SW 1271 (cell line): ENCODE data around the gene LIMS2.

ENCODE experiments used
- DNase-seq, 2 experiments: peaks; one replicate each; lab custom pipeline; 2025; lab: John Stamatoyannopoulos, UW

The LIMS2 gene

GRCh38 chr2:127674241-127675209 is 805 bp downstream of the LIMS2 start:
- DNase-seq = no peak

GRCh38 chr2:127673291-127674069 is 1.9 kb downstream of the LIMS2 start:
- DNase-seq = no peak

DNA sequence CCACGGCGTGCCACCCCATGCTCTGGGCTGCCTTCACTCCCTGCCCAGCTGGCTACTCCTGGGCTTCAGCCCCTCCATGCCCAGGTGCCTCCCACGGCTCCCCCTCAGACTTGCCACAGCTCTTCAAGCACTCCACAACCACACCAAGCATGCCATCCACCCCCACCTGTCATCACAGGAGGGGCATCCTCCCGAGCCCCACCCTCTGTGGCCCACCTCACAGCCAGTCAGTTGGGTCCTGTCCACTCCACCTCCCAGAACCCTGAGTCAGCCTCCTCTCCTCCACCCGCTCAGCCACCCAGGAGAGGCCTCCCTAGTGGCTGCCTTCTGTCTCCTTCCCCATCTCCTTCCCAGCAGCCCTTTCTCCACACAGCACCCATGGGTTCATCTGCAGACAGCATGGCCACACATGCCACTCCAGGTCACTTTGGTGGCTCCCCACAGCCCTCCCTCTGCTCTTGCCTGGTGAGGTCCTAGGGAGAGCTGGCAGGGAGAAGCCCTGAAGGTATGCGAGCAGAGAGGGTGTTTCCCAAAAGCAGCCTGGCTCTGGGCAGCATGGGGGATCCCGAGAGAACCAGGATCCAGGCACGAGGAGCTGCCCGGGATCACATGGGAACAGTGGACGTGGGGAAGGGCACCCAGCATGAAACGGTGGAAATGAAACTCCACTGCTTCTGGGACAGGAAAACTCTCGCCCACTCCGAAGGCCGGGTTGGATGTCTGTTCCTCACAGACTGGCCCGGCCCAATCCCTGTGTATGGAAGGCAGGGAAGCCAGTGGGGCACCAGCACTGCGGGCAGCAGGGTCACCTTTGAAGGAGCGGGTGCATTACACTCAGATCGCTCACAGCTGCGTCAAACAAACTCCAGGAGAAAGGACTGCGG is 2.7 kb downstream of the LIMS2 start:
- no peak for DNase-seq

DNA sequence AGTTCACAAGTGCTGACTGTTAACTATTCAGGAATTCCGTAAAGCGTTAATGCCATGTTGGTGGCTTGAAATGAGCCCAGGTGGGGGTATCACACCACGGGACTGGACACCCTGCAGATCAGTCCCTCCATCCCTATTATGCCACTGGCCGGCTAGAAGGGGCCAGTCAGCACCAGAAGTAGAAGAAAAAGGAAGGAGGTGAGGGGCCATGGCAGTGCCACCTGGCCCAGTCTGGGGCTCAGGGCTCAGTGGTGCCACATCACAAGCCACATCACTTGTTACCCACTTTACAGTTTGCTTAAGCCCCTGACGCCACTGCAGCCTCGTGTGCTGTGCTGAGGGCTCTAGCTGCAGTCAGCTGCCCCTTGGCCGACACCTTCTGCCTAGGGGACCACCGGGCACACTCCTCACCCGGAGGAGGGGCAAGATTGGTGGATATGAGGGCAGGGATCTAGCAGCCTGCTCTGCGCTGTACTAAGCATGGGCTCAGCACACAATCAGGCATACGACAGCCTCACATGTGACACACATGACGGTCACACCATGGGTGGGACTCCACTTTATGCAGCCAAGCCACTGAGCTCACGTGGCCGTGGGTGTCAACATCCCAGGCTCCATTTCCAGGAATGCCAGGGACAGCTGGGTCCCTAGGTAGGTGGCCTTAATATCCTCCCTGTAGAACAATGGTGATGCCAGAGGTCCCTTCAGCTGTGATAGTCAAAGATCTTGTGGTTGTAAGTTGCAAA is 3.6 kb downstream of the LIMS2 start:
- no peak for DNase-seq

DNA sequence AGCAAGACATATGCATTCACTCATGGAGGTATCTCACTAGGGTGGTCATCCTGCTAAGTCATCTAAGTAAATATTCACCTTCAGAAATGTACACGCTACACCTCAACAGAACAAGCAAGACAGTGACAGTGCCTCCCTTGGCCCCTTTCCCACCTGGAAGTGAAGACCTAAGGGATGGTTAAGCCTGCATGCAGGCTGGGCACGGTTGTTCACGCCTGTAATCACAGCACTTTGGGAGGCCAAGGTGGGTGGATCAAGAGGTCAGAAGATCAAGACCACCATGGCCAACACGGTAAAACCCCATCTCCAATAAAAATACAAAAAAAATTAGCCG is 4.4 kb downstream of the LIMS2 start:
- no peak for DNase-seq

DNA sequence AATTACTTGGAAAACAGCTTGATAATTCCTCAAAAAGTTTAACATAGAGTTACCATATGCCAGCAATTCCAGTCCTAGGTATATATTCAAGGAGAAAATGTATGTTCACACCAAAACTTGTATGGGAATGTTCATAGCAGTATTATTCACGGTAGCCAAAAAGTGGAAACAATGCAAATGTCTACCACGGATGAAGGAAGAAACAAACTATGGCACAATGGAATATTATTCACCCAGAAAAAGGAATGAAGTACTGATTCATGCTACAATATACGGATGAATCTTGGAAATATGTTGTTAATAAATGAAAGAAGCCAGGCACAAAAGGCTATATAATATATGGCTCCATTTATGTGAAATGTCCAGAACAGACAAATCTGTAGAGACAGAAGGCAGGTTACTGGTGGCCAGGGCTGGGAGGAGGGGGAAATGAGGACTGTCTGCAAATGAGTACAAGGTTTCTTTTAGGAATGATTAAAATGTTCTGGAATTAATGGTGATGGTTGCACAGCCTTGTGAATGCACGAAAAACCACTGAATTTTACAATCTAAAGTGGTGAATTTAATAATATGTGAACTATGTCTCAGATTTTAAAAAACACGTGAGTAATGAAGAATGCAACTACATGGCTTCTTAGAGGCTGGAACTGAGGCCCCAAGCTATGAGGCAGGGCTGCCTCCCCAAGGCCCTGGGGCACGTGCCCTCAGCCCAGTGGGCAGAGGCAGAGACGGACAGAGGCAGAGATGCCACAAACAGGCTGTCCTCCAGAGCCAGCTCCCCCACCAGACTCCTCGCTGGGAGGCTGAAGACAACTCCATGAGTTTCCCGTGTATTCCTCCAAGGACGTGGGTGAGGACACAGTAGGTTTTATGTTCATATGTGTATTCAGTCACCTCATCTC is 5.0 kb downstream of the LIMS2 start:
- no peak for DNase-seq

DNA sequence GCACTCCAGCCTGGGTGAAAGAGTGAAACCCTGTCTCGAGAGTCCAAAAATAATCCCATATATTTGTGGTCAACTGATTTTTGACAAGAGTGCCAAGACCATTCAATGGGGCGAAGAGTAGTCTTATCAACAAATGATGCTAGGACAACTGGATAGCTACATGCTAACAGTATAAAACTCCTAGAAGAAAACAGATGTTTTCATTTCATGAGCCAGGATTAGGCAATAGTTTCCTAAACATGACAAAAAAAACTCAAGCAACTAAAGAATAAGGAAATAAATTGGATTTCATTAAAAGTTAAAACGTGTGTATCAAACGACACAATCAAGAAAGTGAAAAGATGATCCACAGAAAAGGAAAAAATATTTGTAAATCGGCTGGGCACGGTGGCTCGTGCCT is 6.3 kb downstream of the LIMS2 start:
- no peak for DNase-seq

GRCh38 chr2:127665267-127665893 is 9.9 kb downstream of the LIMS2 start:
- DNase-seq = no peak

DNA sequence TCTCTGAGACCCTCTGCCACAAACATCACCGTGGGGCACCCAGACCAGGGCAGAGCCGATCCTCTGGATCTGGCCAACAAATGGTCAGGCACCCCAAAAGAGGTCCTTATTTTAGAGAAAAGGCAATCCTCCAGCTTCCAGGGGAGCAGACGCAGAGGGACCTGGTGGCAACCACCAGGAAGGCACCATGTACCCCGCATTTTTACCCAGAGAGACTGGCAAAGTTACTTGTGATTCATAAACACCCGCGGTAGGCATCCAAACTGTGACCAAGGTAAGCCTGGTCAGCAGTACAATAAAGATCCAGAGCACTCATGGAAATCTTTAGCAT is 10.5 kb downstream of the LIMS2 start:
- DNase-seq = no peak

DNA sequence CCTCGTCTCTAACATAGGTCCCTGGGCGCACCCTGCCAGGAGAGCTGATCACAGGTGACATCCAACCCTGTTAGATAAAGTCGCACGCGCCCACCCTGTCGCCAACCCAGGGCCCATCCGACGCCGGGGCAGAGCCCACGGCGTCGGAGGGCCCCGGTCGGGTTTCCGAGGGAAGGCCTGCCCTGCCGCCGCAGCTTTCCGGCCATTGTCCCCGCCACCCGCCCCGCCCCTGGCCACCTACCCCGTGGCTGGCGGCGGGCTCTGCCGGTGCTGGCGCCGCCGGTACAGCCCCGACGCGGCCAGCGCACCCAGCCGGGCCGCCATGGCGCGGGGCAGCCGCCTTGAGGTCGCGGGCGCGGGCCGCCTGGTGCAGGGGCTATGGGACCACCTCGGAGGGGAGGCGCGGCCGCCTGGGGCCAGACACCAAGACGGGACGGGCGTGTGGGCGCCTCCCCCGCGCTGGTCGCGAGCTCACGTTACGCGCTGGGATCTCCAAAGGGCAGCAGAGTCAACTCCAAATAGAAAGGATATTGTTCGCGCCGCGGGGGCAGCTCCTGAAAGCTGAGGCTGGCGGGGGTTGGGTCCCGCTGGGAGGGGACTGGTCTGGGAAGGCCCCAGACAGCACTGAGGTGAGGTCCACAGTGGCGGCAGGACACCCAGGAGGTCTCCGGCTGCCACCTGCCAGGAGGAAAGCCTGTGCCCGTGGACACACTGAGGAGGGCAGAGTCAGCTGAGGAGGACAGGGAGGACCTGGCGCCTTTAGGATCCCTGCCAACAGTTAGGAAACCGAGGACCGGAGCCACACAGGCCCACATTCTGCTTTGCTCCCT is 11.1 kb downstream of the LIMS2 start:
- no peak for DNase-seq

GRCh38 chr2:127663566-127664064 is 11.7 kb downstream of the LIMS2 start:
- no peak for DNase-seq

DNA sequence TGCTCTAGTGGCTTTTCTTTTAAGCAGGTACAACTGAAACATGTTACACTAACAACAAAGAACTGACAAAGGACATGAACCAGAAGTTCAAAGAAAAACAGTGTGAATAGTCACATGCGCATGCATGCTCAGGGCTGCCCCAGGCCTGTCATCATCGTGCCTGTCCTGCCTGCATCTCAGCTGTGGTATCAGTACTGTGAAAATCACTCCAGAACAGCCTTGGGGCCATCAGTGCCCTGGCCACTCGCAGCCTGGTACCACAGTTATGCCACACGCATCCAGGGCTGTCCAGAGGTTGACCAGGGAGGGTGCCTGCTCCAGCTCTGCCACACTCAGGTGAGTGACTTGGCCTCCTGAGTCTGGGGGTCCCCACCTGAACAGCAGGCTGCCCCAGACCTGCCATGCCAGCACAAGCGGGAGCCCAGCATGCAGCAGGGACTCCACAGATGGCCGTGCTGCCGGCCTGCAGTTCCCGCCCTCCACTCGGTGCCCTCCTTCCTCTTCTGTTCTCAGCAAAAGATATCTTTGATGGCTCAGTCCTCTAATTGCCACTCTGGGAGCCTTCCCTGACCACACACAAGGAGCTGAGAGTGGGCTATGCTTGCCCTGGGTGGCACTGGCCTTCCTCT is 12.3 kb downstream of the LIMS2 start:
- DNase-seq = no peak

DNA sequence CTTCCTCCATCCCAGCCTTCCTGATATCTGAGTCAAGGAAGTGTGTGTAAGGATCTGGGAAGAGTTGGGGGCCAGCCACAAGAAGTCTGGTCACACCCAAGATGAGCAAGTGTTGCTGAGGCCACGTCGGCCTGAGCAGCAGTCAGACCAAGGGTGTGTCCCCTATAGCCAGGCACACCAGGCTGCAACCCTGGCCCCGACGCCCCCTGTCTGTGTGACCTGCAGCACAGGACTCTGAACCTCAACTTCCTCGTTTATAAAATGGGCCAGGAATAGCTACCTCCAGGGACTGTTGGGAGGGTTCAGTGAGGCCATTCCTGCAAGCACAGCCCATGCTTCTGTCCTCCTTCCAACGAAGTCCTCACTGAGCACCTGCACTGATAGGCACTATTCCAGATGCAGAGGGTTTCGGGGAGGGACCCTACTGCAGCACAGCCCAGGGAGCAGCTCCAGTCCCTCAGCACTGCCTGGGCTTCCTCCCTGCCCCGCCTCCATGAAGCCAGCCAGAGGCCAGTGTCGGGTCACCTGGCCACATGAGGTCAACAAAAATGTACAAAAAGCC is 13.3 kb downstream of the LIMS2 start:
- no peak for DNase-seq

DNA sequence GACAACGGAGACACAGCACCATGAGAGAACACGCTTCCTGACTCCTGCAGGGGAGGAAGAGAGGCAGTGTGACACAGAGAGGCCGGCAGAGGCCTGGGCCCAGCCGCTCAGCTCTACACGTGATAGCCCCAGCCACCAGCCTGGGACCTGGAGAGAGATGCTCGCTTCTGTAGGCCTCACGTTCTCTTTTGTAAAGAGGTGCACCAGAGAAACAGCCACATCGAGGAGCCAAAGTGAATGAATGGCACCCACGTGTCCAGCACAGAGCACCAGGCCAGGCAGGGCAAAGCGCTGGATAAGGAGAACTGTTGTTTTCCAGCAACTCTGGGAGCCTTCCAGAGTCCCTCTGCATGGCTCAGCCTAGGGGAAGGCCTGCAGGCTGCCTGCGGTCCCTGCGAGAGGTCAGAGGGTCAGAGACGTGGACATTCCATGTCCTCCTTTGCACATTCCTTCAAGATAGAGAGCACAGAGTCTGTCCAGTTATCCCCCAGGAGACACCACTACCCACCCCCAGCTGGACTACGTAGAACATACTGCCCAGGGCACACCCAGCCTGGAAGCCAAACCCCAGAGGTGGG is 14.2 kb downstream of the LIMS2 start:
- no peak for DNase-seq

- DNase-seq = no peak
These were observed 15.1 kb downstream of the LIMS2 start for GRCh38 chr2:127660291-127660578.

GRCh38 chr2:127659408-127660290 is 15.7 kb downstream of the LIMS2 start:
- DNase-seq = no peak
